SK-N-SH (cell line): ENCODE data around the gene CIITA. TPM values are rescaled to one million over a fixed set of nuclear protein-coding genes. Genes with fewer than 3 reads are reported as not detected.

ENCODE experiments used
- CTCF ChIA-PET: fragments of 300-600, 350-600 bp; formaldehyde crosslinking; extraction: SDS; loops from one replicate; lab custom pipeline; 2021; lab: Yijun Ruan, JAX
- POLR2A ChIA-PET: fragments of 350-600 bp; sonication (Branson Sonifier 250); formaldehyde crosslinking; extraction: SDS; loops from one replicate; lab custom pipeline; 2020; ENCODE audit warnings: antibody characterized with exemption, inconsistent platforms; lab: Yijun Ruan, JAX
- DNase-seq: peaks from one replicate; pipeline ENCODE4 v3.0.0; 2012
- H2AFZ ChIP-seq: fragments of 200-600 bp; sonication (generic); 2 replicates; pipeline ENCODE4 v1.8.1; 2016; ENCODE audit warnings: antibody characterized with exemption, mild to moderate bottlenecking, low read depth
- H3F3A ChIP-seq: fragments of 200-600 bp; sonication (generic); replicated peaks from 2 replicates; pipeline ENCODE3; 2016; ENCODE audit warnings: antibody characterized with exemption, mild to moderate bottlenecking; ENCODE audit not compliant: insufficient read depth
- H3K27ac ChIP-seq, 2 experiments: fragments of 200-500 bp in 1 of 2; fragments of 200-600 bp in 1 of 2; sonication (Bioruptor generic) in 1 of 2; sonication (generic), shearing (Covaris generic) in 1 of 2; 2 replicates each; pipeline versions ENCODE4 v1.5.1 to v1.6.1; 2014 to 2016; ENCODE audit warnings: low read depth in 2 of 2, inconsistent platforms in 1 of 2, low read length in 1 of 2, mild to moderate bottlenecking in 1 of 2, mixed read lengths in 1 of 2
- H3K27me3 ChIP-seq: fragments of 200-600 bp; sonication (generic), shearing (Covaris generic); 2 replicates; pipeline ENCODE4 v1.6.1; 2016; ENCODE audit warnings: mixed run types; ENCODE audit not compliant: insufficient read depth
- H3K36me3 ChIP-seq, 2 experiments: fragments of 200-500 bp in 1 of 2; fragments of 200-600 bp in 1 of 2; sonication (Bioruptor generic) in 1 of 2; sonication (generic) in 1 of 2; replicated peaks in 1 of 2; 2 replicates each; pipeline versions ENCODE3 to v1.5.1; 2014 to 2016; ENCODE audit warnings: low read length in 1 of 2, mild to moderate bottlenecking in 1 of 2; ENCODE audit not compliant: insufficient read depth in 2 of 2, control insufficient read depth in 1 of 2
- H3K4me1 ChIP-seq, 2 experiments: fragments of 200-500 bp in 1 of 2; fragments of 200-600 bp in 1 of 2; sonication (Bioruptor generic) in 1 of 2; sonication (generic), shearing (Covaris generic) in 1 of 2; 2 replicates each; pipeline versions ENCODE4 v1.5.1 to v1.6.1; 2014 to 2016; ENCODE audit warnings: low read depth in 1 of 2, low read length in 1 of 2, mixed run types in 1 of 2; ENCODE audit not compliant: insufficient read depth in 2 of 2, control insufficient read depth in 1 of 2
- H3K4me2 ChIP-seq: fragments of 200-600 bp; sonication (generic), shearing (Covaris generic); 2 replicates; pipeline ENCODE4 v1.6.1; 2017; ENCODE audit warnings: mixed run types
- H3K4me3 ChIP-seq, 2 experiments: fragments of 200-500 bp in 1 of 2; fragments of 200-600 bp in 1 of 2; sonication (Bioruptor generic) in 1 of 2; sonication (generic), shearing (Covaris generic) in 1 of 2; 2 replicates each; pipeline versions ENCODE4 v1.5.1 to v1.8.1; 2014 to 2016; ENCODE audit warnings: low read depth in 2 of 2, inconsistent platforms in 1 of 2, low read length in 1 of 2, mild to moderate bottlenecking in 1 of 2, mixed read lengths in 1 of 2, moderate library complexity in 1 of 2
- H3K79me2 ChIP-seq: fragments of 200-600 bp; sonication (generic); 2 replicates; pipeline ENCODE4 v1.8.1; 2017; ENCODE audit warnings: mild to moderate bottlenecking; ENCODE audit not compliant: insufficient read depth
- H3K9ac ChIP-seq: fragments of 200-600 bp; sonication (generic); 2 replicates; pipeline ENCODE4 v1.6.1; 2017; ENCODE audit warnings: mixed run types
- H3K9me2 ChIP-seq: fragments of 200-600 bp; sonication (generic); 2 replicates; pipeline ENCODE4 v1.6.1; 2017; ENCODE audit warnings: mixed run types
- H3K9me3 ChIP-seq: fragments of 200-600 bp; sonication (generic); 2 replicates; pipeline ENCODE4 v1.6.1; 2017; ENCODE audit warnings: mixed run types, mild to moderate bottlenecking, moderate library complexity
- H4K20me1 ChIP-seq: fragments of 200-600 bp; sonication (generic); 2 replicates; pipeline ENCODE4 v1.6.1; 2017; ENCODE audit warnings: mild to moderate bottlenecking, mixed run types; ENCODE audit not compliant: insufficient read depth
- CHD2 ChIP-seq: fragments of 150-350 bp; IDR thresholded peaks from 2 replicates; pipeline ENCODE4 v1.6.1; 2018; ENCODE audit warnings: low read length; ENCODE audit not compliant: partially characterized antibody
- ELF1 ChIP-seq: IDR thresholded peaks from 2 replicates; pipeline ENCODE4 v1.4.0; 2012
- EP300 ChIP-seq, 2 experiments: IDR thresholded peaks; 2 replicates each; pipeline versions ENCODE4 v1.4.0 to v1.6.1; 2012; ENCODE audit warnings: borderline replicate concordance in 1 of 2, low read depth in 1 of 2, low read length in 1 of 2
- EZH2phosphoT487 ChIP-seq: fragments of 200-600 bp; sonication (generic); IDR thresholded peaks from 2 replicates; pipeline ENCODE4 v1.6.1; 2017; ENCODE audit warnings: low read depth, mixed run types, mild to moderate bottlenecking, antibody characterized with exemption, moderate library complexity, borderline replicate concordance
- FOSL2 ChIP-seq: IDR thresholded peaks from 2 replicates; pipeline ENCODE4 v1.4.0; 2012; ENCODE audit warnings: low read depth, mild to moderate bottlenecking, moderate library complexity, borderline replicate concordance
- FOXM1 ChIP-seq: IDR thresholded peaks from 2 replicates; pipeline ENCODE4 v1.4.0; 2012; ENCODE audit warnings: low read depth, mild to moderate bottlenecking
- GABPA ChIP-seq: IDR thresholded peaks from 2 replicates; pipeline ENCODE4 v1.4.0; 2012; ENCODE audit warnings: low read depth, mild to moderate bottlenecking
- GATA2 ChIP-seq: sonication (generic); formaldehyde crosslinking; IDR thresholded peaks from 2 replicates; pipeline ENCODE4 v1.5.0; 2020; ENCODE audit warnings: mild to moderate bottlenecking, missing genetic modification reagents
- JUND ChIP-seq: IDR thresholded peaks from 2 replicates; pipeline ENCODE4 v1.4.0; 2012
- NFIC ChIP-seq: IDR thresholded peaks from 2 replicates; pipeline ENCODE4 v1.4.0; 2012; ENCODE audit warnings: borderline replicate concordance
- NRF1 ChIP-seq: IDR thresholded peaks from 2 replicates; pipeline ENCODE4 v1.6.1; 2012; ENCODE audit warnings: low read depth, mild to moderate bottlenecking, low read length
- RCOR1 ChIP-seq: fragments of 150-350 bp; IDR thresholded peaks from 2 replicates; pipeline ENCODE4 v1.6.1; 2017; ENCODE audit warnings: antibody characterized with exemption, low read length
- RXRA ChIP-seq: IDR thresholded peaks from 2 replicates; pipeline ENCODE4 v1.4.0; 2012; ENCODE audit warnings: low read depth, mild to moderate bottlenecking, borderline replicate concordance
- TCF12 ChIP-seq: IDR thresholded peaks from 2 replicates; pipeline ENCODE4 v1.4.0; 2012
- USF1 ChIP-seq: IDR thresholded peaks from 2 replicates; pipeline ENCODE4 v1.4.0; 2012; ENCODE audit warnings: low read depth, borderline replicate concordance
- YY1 ChIP-seq: IDR thresholded peaks from 2 replicates; pipeline ENCODE4 v1.4.0; 2012; ENCODE audit warnings: low read depth, mild to moderate bottlenecking
- ZBTB33 ChIP-seq: IDR thresholded peaks from 2 replicates; pipeline ENCODE4 v1.4.0; 2012; ENCODE audit warnings: low read depth, borderline replicate concordance
- WGBS: methylation state at CpG from one replicate; pipeline ENCODE4 v1.1.6; 2017; ENCODE audit warnings: low lambda C conversion rate; 5-methylcytosine and 5-hydroxymethylcytosine counted together
- polyA plus RNA-seq, 3 experiments: library from polyadenylated mRNA; depleted of rRNA; stranded (reverse); fragments of >200 nt; gene quantifications; 2 replicates each; pipeline ENCODE4 v1.2.3, GENCODE V29; 2012
- TF ChIP-seq, protein P1 (sequence below): IDR thresholded peaks from 2 replicates; pipeline ENCODE4 v1.4.0; 2012; ENCODE audit warnings: low read depth
- TF ChIP-seq, protein P2 (sequence below): IDR thresholded peaks from 2 replicates; pipeline ENCODE4; 2012
- TF ChIP-seq, protein P3 (sequence below): fragments of 200-600 bp; sonication (generic); IDR thresholded peaks from 2 replicates; pipeline ENCODE4 v1.6.1; 2017; ENCODE audit warnings: antibody characterized with exemption, mild to moderate bottlenecking, moderate library complexity

Gene CIITA
- polyA plus RNA-seq, 1 of the 3 experiments (the other 2 are of a cell fraction), result 0.23 TPM

- H3K4me1 ChIP-seq, result peaks cover 4 to 20% of the 10 kb centered on the region in 2 experiments; a peak in 3 of 4 replicates
- no peaks in the 10 kb centered on the region for H3K79me2 ChIP-seq
- no peak overlapping the region for H3K4me3 ChIP-seq
- H3K36me3 ChIP-seq, result no peaks in the 10 kb centered on the region
- TF ChIP-seq FOSL2 (0 out of 2 replicates have a peak, but pooled peaks have one; percentile 9), FOXM1 (no peak), TCF12 (peak; percentile 40), NFIC (peak; percentile 93), EP300 (IDR thresholded peaks at IDR 0.05; ENCODE audit: borderline replicate concordance in 1 of 2, low read depth in 1 of 2, low read length in 1 of 2) (peak in 1 of 2 experiments; percentile 9; a peak in 1 of 4 replicates), RXRA (0 out of 2 replicates have a peak, but pooled peaks have one; percentile 62), JUND (no peak)
- TF ChIP-seq, protein P1, sequence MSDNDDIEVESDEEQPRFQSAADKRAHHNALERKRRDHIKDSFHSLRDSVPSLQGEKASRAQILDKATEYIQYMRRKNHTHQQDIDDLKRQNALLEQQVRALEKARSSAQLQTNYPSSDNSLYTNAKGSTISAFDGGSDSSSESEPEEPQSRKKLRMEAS, result peak; percentile 47; the same call in 1 of the 2 replicates
- POLR2A ChIA-PET, result interaction anchor here (1.2 kb wide), 1 partner anchor 10 kb away, joined by 7 read pairs; the partner anchor contains the start of gene TVP23A
- H3K4me2 ChIP-seq, result peak overlapping the region; percentile 56
- no peaks in the 10 kb centered on the region for H3K9me2 ChIP-seq
- CTCF ChIA-PET, result interaction anchor here (0.9 to 1.1 kb wide), 2 partner anchors 28 to 35 kb away, joined by 3 read pairs; no protein-coding TSS in a partner anchor
- H2AFZ ChIP-seq, result peak overlapping the region; percentile 71; the same call in 1 of the 2 replicates
- 55% methylated on average over 6 of the region's 11 CpGs for WGBS
- H4K20me1 ChIP-seq, result no peaks in the 10 kb centered on the region
- no peaks in the 10 kb centered on the region for H3K9me3 ChIP-seq
- no peak overlapping the region for H3K9ac ChIP-seq
- no peaks in the 10 kb centered on the region for H3F3A ChIP-seq
- no peaks in the 10 kb centered on the region for H3K27me3 ChIP-seq
- no peak for DNase-seq
- H3K27ac ChIP-seq, result peak overlapping the region; percentile 58 to 90
These were observed 49.2 kb upstream of the CIITA start for GRCh38 chr16:10827691-10828341.

GRCh38 chr16:10828851-10829366 lies 48.1 kb upstream of the CIITA start:
- Histone ChIP-seq H3K4me2 (peak overlapping the region; percentile 56), H3K9me2 (no peaks in the 10 kb centered on the region), H3K4me3 (no peak overlapping the region), H3K4me1 (peaks cover 4 to 20% of the 10 kb centered on the region in 2 experiments; a peak in 3 of 4 replicates), H4K20me1 (no peaks in the 10 kb centered on the region), H3K9ac (no peak overlapping the region), H3K79me2 (no peaks in the 10 kb centered on the region), H3K9me3 (no peaks in the 10 kb centered on the region), H3K27ac (peak overlapping the region; percentile 58 to 90; a peak in 3 of 4 replicates), H3K36me3 (no peaks in the 10 kb centered on the region), H3F3A (no peaks in the 10 kb centered on the region), H3K27me3 (no peaks in the 10 kb centered on the region), H2AFZ (peak overlapping the region; percentile 60)
- 34% methylated on average over 10 of the region's 17 CpGs for WGBS
- DNase-seq, result peak; percentile 82
- POLR2A ChIA-PET, result interaction anchor here (1.2 kb wide), 1 partner anchor 11 kb away, joined by 7 read pairs; the partner anchor contains the start of gene TVP23A
- CTCF ChIA-PET, result interaction anchor here (0.9 to 1.1 kb wide), 3 partner anchors 27 to 90 kb away, joined by 3 read pairs; no protein-coding TSS in a partner anchor
- TF ChIP-seq RCOR1 (peak; percentile 64), GABPA (no peak), TCF12 (peak; percentile 62), JUND (no peak), NFIC (peak; percentile 98), EP300 (IDR thresholded peaks at IDR 0.05; ENCODE audit: borderline replicate concordance in 1 of 2, low read depth in 1 of 2, low read length in 1 of 2) (peak; percentile 41 to 50; a peak in 2 of 4 replicates), YY1 (no peak), EZH2phosphoT487 (no peak), ELF1 (no peak), GATA2 (no peak), CHD2 (peak; percentile 66), NRF1 (peak; percentile 58), USF1 (no peak), RXRA (peak; percentile 18; the same call in 1 of the 2 replicates), ZBTB33 (no peak)
- TF ChIP-seq, protein P2, sequence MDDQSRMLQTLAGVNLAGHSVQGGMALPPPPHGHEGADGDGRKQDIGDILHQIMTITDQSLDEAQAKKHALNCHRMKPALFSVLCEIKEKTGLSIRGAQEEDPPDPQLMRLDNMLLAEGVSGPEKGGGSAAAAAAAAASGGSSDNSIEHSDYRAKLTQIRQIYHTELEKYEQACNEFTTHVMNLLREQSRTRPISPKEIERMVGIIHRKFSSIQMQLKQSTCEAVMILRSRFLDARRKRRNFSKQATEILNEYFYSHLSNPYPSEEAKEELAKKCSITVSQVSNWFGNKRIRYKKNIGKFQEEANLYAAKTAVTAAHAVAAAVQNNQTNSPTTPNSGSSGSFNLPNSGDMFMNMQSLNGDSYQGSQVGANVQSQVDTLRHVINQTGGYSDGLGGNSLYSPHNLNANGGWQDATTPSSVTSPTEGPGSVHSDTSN, result no peak
- TF ChIP-seq, protein P3, sequence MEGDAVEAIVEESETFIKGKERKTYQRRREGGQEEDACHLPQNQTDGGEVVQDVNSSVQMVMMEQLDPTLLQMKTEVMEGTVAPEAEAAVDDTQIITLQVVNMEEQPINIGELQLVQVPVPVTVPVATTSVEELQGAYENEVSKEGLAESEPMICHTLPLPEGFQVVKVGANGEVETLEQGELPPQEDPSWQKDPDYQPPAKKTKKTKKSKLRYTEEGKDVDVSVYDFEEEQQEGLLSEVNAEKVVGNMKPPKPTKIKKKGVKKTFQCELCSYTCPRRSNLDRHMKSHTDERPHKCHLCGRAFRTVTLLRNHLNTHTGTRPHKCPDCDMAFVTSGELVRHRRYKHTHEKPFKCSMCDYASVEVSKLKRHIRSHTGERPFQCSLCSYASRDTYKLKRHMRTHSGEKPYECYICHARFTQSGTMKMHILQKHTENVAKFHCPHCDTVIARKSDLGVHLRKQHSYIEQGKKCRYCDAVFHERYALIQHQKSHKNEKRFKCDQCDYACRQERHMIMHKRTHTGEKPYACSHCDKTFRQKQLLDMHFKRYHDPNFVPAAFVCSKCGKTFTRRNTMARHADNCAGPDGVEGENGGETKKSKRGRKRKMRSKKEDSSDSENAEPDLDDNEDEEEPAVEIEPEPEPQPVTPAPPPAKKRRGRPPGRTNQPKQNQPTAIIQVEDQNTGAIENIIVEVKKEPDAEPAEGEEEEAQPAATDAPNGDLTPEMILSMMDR, result no peak
